ENCODE results near the gene AUTS2.
"Not testable (repeated sequence)": the region's sequence is repeated elsewhere in the genome, so short reads cannot be mapped to it uniquely, and the experiment has no call there.

The AUTS2 gene

GRCh38 chr7:70723339-70723738, 1125.1 kb downstream of the AUTS2 start:
- DNase-seq: no peak

DNA sequence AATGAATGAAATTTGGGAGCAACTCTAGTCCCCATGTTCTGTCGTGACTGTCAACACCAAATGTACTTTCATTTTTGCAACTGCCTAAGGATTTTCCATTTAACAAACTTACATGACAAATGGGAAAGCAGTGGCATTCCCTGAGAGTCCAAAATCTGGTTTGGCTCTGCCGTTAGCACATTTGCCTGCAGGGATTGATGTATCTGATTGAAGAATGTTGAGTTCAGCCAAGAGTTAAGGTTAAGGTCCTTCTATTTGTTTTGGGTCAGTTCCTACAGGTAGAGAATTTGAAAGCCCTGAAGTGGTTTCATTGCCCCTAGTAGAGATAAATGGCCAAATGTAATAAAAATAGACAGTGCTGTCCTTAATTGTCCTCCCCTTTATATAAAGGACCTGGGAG, 1127.2 kb downstream of the AUTS2 start:
- DNase-seq: no peak

- no peak for DNase-seq
Measured at GRCh38 chr7:70726294-70726693, 1128.0 kb downstream of the AUTS2 start.

DNA sequence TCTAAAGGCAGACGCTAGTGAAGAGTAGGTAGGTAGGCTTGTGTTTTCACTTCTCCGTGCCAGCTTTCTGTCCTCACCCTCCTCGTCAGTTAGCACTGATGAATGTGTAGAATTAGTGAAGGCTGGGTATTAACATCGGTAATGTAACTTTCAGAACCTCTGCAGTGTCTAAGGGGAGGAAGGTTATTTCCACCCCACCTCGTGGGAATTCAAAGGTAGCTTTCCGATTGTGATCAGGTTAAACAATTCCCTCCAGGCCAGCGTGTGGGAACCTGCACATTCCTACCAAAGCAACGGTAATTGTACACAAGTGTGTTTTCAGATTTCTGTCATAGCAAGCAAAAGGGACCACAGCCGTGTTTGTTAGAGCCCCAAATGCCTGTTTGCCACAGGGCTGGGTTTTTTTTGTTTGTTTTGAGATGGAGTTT, 1128.7 kb downstream of the AUTS2 start:
- DNase-seq: no peak

- DNase-seq: no peak
Measured at GRCh38 chr7:70727861-70728260, 1129.6 kb downstream of the AUTS2 start.

DNA sequence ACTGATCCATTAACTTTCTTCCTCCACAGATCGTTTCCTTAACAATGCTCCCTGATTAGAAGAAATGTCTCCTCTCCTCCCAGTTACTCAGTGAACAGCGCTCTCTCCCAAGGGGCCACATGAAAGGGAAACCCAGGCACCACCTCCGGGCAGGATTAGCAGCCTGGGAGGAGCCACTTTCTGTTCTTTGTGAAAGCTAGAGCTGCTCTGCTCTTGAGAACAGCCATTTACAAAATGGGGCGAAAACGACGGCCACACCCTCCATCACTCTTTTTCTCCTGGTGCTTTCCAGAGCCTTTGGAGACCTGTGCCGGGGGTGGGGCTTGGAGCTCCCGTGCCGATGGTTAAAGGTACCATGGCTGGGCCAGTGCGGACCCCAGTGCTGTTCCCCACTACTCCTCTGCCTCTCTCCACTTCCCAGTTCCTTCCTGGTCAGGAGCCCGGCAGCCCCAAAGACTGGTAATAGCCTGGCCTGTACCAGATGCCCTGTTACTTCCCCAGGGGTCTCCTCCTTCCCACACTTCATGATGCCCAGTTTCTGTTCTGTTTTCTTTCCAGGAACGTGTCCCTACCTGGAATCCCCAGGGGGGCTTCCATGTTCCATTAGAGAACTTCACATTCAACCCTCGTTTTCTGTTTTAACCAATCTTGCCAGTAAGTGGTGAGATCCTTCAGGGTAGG, 1130.7 kb downstream of the AUTS2 start:
- no peak for DNase-seq

- not testable (repeated sequence) for DNase-seq
Measured at GRCh38 chr7:70729553-70730157, 1131.4 kb downstream of the AUTS2 start.

- no peak for DNase-seq
Measured at GRCh38 chr7:70730451-70731110, 1132.3 kb downstream of the AUTS2 start.

DNA sequence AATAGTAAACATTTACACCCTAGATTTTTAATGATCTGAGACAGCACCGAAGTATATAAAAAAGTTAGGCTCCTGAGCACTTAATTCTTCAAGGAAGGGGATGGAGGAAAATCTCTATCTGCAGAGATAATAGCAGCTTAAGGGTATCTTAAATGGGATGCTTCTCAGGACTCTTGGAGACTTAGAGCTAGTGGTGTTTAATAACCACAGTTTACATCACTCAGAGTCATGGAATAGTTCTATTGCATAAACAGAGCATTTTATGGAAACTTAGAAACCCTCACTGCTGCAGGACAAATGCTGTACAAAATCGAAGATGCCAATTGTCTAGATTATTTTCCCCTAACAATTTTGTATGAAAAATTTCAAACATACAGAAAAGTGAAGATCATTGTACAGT, 1134.8 kb downstream of the AUTS2 start:
- DNase-seq: no peak

GRCh38 chr7:70734411-70734810, 1136.1 kb downstream of the AUTS2 start:
- DNase-seq: no peak

DNA sequence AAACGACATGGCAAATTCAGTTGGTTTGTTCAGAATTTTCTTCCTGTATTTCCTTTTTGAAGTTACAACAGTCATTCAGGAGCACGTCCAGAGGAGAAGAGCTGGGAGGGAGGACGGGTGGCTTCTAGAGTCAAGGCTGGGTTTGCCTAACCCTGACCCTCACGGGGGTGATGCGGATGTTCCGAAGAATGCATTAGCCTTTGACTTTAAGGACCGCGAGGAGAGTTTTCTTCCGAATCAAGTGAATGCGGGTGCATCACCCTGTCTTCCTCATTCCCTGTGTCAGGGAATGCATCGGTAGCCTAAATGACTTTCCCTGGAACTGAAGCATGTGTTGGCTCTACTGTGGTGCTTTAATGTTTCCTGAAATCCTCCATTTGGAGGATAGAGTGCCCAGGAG, 1137.0 kb downstream of the AUTS2 start:
- DNase-seq: no peak

- no peak for DNase-seq
Measured at GRCh38 chr7:70736715-70737460, 1138.6 kb downstream of the AUTS2 start.

DNA sequence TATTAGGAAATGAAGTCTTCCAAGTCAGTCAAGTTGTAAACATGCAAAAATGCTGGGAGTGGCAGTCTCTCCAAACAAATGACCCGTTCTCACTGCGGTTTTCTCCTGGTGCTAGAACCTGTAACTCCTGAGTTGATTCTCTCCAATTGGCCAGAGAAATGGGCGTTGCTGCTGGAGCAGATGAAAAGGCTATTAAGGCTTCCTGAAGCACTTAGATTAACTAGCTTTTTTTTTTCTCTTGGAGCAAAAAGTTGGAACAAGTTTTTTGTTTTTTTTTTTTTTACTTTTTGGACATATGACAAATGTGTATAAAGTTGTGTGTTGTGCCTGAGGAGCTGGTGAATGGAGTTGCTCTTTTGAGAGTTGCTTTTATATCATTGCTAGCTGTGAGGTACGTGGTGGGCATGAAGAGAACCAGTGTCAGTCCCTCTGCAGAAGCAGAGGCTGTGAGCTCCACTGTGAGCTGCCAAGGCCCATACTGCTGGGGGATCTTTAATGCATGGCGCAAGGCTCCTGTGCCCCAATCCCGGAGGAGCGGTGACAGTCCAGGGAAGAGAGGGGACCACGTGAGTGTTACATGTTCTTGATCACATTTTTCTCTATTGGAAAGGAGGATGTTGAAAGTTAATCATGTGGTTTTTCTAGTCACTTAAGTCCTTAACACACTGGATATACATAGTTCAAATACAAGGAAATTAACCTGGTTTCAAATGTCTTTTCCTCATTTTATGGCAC, 1140.0 kb downstream of the AUTS2 start:
- DNase-seq: no peak

DNA sequence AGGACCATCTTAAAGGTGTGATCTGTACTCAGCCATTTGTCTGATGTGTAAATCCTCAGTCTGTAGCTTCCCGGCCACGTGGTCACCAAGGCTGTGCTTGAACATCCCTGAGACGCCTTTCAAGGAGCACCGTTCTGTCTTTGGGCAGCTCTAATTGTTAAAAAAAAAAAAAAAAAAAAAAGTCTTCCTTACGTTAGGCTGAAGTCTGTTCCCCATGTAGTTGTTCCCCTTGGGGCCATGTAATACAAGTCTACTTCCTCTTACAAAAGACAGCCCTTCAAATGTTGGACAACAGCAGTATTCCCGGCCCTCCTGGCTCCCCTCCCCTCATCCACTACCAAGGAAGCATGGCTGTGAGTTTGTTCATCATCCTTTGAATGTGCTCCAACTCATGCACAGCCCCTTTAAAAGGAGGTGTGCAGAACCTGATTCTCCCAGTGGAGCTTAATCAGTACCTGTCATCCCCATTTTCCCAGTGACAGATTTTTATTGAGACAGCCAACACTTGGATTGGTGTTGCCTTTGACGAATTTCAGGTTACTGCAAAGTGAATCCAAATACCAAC, 1141.5 kb downstream of the AUTS2 start:
- DNase-seq: no peak

DNA sequence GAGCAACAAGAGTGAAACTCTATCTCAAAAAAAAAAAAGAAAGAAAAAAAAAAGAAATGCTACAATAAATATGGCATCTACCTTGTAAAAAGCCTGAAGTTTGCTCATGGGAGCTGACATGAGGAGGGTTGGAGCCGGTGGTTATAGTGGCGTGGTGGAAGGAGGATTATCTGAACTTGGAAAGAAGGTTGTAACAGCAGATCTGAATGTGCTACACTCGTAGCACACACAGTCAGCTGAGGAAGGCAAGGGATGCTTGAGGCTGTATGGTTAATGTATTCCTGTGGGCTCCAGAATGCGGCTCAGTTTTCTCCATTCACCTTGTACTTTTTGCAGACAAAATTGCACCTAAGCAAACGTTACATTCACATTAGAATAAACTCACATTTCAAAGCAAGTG, 1143.4 kb downstream of the AUTS2 start:
- no peak for DNase-seq

DNA sequence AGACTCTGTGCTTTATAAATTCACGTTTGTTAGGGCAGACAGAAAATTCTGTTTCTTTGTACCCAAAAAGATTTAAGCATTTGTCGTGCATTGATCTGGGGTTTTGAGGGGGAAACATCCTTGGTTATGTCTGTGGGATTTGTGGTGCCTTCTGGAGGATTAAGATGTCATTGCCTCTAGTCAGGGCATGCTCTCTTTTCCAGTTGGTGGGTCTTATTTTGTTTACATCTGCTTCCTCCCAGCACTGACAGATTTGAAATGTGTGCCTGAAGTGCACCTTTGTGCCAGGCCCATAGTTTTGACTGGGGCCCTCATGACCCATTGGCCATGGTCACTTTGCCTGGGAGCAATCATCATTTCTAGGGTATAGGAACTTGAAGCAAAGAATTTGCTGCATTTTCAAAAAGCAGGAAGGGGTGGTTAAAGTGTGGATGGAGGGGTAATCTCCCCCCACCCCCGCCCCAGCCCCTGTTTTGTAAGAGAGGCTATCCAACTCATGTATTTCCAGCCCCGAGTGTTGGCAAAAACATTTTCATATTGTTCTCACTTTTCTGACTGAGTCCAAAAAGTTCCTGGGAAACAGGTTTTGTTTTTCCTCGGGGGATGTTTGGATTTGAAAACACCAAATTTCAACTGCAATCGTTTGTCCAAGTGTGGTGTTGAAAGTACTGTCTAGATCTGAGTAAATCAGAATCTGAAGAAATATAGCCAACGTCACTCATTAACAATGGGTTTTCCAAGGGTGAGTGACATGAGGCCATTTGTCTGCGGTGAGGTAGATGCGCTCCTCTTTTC, 1145.5 kb downstream of the AUTS2 start:
- no peak for DNase-seq

DNA sequence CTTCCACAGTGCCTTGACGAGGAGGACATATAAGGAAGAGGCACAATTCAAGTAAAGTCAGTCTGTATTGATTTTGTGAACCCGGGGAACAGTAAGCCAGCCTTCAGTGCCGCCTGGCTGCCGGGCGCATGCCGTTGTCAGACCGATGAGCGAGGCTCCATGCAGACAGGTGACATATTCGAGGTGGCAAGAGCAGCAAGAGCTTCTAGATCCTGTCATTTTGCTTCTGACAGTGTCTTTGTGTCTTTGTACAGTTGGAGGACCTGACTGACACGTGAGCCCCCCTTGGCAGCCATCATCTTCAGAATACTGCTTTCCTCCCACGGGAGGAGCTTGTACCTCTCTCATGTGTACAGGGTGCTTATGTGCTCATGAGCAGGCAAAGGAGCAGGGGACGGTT, 1146.2 kb downstream of the AUTS2 start:
- no peak for DNase-seq

GRCh38 chr7:70749831-70750230, 1151.6 kb downstream of the AUTS2 start:
- DNase-seq: no peak

- no peak for DNase-seq
Measured at GRCh38 chr7:70751895-70752294, 1153.6 kb downstream of the AUTS2 start.

- no peak for DNase-seq
Measured at GRCh38 chr7:70752794-70753241, 1154.5 kb downstream of the AUTS2 start.

- DNase-seq: no peak
Measured at GRCh38 chr7:70756789-70757188, 1158.5 kb downstream of the AUTS2 start.

DNA sequence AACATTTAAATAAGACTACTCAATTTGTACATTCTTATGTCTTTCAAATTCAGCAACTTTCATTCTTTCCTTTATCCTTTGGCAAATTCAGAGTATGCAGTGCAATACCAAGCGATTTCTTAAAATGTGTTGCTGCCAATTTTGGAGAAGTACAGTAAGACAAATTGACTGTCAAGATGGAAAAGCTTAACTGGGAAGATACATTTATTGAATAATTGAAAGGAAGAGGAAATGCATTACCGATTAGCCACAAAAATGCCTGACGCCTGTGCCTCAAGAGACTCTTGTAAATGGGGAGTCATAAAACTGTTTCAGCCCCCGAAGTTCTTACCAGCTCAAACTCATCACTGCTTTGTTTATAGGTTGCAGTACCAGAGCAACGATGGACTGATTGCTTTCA, 1160.4 kb downstream of the AUTS2 start:
- no peak for DNase-seq

All from GF-D8 (cell line).